ELF-1 (cell line): Measurements from ENCODE around the gene PRDX2.
"Not testable (repeated sequence)": the region's sequence is repeated elsewhere in the genome, so short reads cannot be mapped to it uniquely, and the experiment has no call there.

Experiments
- DNase-seq: peaks from one replicate; pipeline ENCODE4 v3.0.0-alpha.2; 2016; ENCODE audit warnings: low read depth, low spot score

Gene PRDX2

GRCh38 chr19:12825254-12826131 lies 23.9 kb upstream of the PRDX2 start:
- DNase-seq: peak; percentile 90

DNA sequence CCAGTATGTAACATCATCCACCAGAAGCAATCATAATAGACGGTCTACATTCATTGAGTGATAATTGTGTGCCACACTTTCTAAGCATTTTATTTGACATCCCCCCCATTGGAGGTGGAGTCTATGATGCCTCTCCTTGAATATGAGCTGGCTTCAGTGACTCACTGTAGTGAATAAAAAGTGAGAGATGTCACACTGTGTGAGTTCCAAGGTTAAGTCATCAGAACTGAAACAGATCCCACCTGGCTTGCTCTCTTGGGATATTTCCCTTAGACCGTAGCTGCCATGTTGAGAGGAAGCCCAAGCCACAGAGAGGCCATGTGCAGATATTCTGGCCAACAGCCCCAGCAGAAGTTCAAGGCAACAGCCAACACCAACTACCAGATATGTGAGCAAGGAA lies 20.2 kb upstream of the PRDX2 start:
- no peak for DNase-seq

DNA sequence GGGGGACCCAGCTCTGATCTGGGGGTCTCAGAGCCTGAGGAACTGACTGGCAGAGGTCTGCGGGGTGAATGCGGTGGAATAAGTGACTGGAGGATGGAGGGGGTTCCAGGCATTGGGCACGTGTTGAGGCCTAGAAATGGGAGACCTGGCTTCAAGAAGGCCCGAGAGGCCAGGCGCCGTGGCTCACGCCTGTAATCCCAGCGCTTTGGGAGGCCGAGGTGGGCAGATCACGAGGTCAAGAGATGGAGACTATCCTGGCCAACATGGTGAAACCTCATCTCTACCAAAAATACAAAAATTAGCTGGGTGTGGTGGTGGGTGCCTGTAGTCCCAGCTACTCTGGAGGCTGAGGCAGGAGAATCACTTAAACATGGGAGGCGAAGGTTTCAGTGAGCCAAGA lies 16.2 kb upstream of the PRDX2 start:
- not testable (repeated sequence) for DNase-seq

GRCh38 chr19:12817188-12817587 lies 15.6 kb upstream of the PRDX2 start:
- not testable (repeated sequence) for DNase-seq

DNA sequence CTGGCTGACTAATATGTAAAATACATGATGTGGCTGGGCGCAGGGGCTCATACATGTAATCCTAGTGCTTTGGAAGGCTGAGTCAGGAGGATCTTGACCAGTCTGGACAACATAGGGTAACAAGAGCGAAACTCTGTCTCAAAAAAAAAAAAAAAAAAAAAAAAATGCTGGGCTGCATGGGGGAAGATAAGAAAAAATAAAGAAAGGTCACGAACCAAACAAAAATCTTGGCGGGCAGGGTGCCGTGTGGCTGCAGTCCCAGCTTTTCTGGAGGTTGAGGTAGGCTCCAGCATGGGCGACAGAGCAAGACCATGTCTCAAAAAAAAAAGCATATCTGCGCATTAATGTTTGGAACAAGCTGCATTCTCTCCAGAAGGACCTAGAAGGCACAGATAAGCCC lies 13.5 kb upstream of the PRDX2 start:
- no peak for DNase-seq

GRCh38 chr19:12806242-12807081 lies 4.9 kb upstream of the PRDX2 start, which contains the start of gene RNASEH2A:
Gene RNASEH2A, plus strand, starts transcription at chr19:12806584. Its CDS starts 90 bp downstream, at chr19:12806674.
- DNase-seq: peak; percentile 92

GRCh38 chr19:12804051-12804450 lies 2.5 kb upstream of the PRDX2 start:
- no peak for DNase-seq

DNA sequence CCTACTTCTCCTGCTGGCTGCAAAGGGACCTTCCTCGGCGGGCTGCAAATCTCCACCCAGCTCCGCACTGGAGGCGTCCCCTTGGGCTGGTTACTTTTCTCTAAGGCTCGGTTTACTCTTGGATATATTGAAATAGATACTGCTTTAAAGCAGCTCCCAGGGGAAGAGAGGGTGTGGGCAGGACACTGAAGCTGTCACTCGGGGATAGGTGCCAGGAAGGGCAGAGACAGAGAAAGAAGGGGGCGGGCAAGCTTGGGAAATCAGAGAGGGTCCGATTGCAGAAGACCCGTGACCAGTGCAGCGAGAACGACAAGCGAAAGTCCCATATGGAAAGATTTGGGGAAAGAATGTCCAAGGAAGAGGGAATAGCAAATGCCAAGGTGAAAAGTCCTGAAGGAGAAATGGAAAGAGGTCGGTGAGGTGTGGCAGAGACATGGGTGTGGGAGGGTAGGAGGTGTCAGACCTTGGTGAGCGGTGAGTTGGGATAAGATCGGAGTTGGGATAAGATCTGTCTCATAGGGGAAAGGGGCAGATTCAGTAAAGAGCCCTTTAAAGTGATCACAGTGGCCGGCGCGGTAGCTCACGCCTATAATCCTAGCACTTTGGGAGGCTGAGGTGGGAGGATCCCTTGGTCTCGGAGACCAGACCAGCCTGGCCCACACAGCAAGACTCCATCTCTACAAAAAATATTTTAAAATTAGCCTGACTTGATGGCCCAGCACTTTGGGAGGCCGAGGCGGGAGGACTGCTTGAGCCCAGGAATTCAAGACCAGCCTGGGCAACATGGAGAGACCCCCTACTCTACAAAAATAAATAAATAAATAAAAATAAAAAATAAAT lies 887 bp upstream of the PRDX2 start:
- DNase-seq: no peak

DNA sequence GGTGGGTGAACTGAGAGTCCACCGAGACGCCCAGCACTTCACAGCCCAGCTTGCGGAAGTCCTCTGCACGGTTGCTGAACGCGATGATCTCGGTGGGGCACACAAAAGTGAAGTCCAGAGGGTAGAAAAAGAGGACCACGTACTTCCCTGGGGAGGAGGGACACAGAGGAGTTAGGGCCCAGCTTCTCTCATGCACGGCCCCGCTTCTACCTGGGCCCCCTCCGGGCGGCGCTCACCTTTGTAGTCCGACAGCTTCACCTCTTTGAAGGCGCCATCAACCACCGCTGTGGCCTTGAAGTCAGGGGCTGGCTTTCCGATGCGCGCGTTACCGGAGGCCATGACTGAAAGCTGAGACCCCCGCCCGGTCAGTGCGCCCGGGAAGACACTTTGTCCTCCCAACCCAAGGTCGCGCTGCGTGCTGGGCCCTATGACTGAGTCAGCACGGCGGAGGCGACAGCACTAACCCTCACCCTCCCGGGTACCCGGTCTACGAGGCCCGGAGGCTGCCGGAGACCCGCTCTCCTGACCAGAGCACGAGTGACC lies 606 bp downstream of the PRDX2 start:
- peak; percentile 43 for DNase-seq

GRCh38 chr19:12800466-12800770 lies 1.2 kb downstream of the PRDX2 start:
- no peak for DNase-seq

DNA sequence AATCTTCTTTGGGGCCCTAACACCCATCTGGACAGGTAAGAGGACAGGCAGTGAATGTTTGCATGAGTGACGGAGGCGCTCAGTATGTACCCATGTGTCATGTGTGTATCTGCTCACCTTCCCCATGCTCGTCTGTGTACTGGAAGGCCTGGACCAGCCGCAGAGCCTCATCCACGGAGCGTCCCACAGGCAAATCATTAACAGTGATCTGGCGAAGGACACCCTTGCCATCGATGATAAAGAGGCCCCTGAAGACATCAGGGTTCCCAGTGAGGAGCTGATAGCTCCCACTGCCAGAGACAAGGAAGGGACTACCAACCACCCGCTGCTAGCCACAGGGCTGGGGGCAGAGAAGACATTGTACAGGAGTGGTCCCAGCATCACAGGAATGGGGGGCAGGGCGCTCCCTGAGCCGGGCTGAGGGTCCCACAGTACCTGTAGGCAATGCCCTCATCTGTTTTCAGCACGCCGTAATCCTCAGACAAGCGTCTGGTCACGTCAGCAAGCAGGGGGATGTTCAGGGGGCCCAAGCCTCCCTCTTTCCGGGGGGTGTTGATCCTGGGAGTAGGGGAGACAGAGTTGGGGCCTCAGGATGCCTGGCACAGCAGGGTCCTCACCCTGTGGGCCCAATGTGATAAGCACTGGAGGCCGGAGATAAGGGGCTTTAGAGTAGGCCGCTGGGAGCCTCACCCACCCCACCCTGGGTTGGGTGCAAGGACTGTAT lies 1.7 kb downstream of the PRDX2 start:
- DNase-seq: no peak

DNA sequence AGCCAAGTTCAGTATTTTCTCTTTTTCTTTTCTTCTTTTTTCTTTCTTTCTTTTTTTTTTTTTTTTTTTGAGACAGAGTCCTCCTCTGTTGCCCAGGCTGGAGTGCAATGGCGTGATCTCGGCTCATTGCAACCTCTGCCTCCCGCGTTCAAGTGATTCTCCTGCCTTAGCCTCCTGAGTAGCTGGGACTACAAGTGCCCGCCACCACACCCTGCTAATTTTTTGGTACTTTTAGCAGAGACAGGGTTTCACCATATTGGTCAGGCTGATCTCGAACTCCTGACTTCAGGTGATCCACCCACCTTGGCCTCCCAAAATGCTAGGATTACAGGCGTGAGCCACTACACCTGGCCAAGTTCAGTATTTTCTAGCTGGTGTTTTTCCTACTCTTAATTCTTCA lies 4.0 kb downstream of the PRDX2 start:
- DNase-seq: not testable (repeated sequence)

- DNase-seq: no peak
These were observed 4.4 kb downstream of the PRDX2 start for GRCh38 chr19:12797141-12797587.

- DNase-seq: peak; percentile 92
These were observed 5.2 kb downstream of the PRDX2 start for GRCh38 chr19:12796146-12797071.

- DNase-seq: no peak
These were observed 6.6 kb downstream of the PRDX2 start for GRCh38 chr19:12794971-12795381.

GRCh38 chr19:12794196-12794941 lies 7.2 kb downstream of the PRDX2 start:
- DNase-seq: no peak

DNA sequence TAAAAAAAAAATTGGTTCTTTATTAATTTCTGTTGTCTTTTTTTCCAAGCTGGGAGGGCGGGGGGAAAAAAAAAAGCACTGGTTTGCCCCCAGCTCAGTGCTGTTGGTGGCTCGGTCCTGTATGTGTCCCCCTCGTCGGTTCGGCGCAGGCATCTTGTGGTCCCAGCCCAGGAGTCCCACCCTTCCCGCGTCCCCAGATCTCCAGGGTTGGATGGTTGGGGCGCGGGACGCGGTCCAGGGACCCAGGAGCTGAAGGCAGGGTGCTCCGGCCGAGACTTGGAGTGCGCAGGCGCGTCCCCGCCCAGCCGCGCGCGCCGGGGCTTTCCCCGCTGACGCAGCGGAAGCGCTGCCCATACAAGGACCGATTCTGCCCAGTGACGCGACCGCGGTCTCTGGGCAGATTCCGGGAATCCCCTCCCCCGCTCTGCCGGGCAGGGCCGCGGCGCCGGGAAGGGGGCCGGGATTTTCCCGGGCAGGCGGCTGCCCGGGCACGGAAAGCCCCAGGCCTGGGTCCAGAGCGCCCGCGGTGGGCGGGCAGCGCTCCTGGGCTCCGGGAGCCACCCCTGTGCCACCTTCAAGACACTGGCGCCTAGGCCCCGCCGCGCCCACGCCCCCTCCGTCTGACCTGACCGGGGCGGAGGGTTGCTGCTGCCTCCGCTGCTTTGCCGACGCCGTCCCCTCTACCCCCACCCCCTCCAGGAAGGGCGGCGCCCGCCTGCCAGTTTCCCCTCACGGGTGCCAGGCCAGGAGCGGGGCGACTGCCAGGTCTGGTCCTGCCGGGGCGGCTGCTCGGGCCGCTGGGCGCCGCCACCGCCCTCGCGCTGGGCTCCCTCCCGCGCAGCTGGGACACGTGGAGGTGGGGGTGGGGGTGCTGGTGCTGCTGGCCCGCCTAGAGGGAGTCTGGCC lies 8.1 kb downstream of the PRDX2 start:
- DNase-seq: peak; percentile 95

DNA sequence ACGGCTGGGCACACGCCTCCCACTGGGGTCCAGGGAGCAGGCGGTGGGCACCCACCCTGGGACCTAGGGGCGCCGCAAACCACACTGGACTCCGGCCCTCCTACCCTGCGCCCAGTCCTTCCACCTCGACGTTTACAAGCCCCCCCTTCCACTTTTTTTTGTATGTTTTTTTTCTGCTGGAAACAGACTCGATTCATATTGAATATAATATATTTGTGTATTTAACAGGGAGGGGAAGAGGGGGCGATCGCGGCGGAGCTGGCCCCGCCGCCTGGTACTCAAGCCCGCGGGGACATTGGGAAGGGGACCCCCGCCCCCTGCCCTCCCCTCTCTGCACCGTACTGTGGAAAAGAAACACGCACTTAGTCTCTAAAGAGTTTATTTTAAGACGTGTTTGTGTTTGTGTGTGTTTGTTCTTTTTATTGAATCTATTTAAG lies 8.7 kb downstream of the PRDX2 start:
- no peak for DNase-seq
